ENCODE measurements around the gene HOXD10. TPM values are rescaled to one million over a fixed set of nuclear protein-coding genes. Genes with fewer than 3 reads are reported as not detected.

HOXD10 gene
- total RNA-seq, 1 experiment from 2014 or later = 88.6 TPM

GRCh38 chr2:176076796-176077195 is 39.8 kb upstream of the HOXD10 start:
- intact Hi-C loops (cut with micrococcal nuclease; ENCODE audit: unreplicated experiment) = no loop called here
- CTCF ChIA-PET = no interaction called here
- no peak for DNase-seq (ENCODE audit: low spot score)
- Histone ChIP-seq H3K27me3 (replicated peaks; ENCODE audit: insufficient read depth, low read depth, low read length, poor library complexity) (peaks cover 87% of the 10 kb centered on the region), H3K9me3 (ENCODE audit: low read depth, low read length, poor library complexity, severe bottlenecking) (no peaks in the 10 kb centered on the region), H3K27ac (ENCODE audit: low read depth, low read length, poor library complexity, severe bottlenecking) (no peak overlapping the region), H3K4me1 (ENCODE audit: insufficient read depth, low read length, poor library complexity, severe bottlenecking) (peaks cover 29% of the 10 kb centered on the region), H3K4me3 (ENCODE audit: low read depth, low read length, poor library complexity, severe bottlenecking) (no peak overlapping the region), H3K36me3 (ENCODE audit: insufficient read depth, low read length, poor library complexity, severe bottlenecking) (no peaks in the 10 kb centered on the region)
- no TSS peak for BruUV-seq (replicated peaks)
- TF ChIP-seq, protein P1, sequence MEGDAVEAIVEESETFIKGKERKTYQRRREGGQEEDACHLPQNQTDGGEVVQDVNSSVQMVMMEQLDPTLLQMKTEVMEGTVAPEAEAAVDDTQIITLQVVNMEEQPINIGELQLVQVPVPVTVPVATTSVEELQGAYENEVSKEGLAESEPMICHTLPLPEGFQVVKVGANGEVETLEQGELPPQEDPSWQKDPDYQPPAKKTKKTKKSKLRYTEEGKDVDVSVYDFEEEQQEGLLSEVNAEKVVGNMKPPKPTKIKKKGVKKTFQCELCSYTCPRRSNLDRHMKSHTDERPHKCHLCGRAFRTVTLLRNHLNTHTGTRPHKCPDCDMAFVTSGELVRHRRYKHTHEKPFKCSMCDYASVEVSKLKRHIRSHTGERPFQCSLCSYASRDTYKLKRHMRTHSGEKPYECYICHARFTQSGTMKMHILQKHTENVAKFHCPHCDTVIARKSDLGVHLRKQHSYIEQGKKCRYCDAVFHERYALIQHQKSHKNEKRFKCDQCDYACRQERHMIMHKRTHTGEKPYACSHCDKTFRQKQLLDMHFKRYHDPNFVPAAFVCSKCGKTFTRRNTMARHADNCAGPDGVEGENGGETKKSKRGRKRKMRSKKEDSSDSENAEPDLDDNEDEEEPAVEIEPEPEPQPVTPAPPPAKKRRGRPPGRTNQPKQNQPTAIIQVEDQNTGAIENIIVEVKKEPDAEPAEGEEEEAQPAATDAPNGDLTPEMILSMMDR (conservative IDR thresholded peaks at IDR 0.05; ENCODE audit: low read depth, low read length) = no peak
- POLR2A ChIA-PET (ENCODE audit: low non-redundant PET) = no interaction called here

- ChIA-PET POLR2A (ENCODE audit: low non-redundant PET) (no interaction called here), CTCF (interaction anchor here (1.5 to 2.2 kb wide), 2 partner anchors 388 to 712 kb away, joined by 6 read pairs; no protein-coding TSS in a partner anchor)
- no TSS peak for BruUV-seq (replicated peaks)
- peaks cover 91% of the 10 kb centered on the region for H3K27me3 ChIP-seq (replicated peaks; ENCODE audit: insufficient read depth, low read depth, low read length, poor library complexity)
- peak overlapping the region; percentile 36 for H3K4me3 ChIP-seq (ENCODE audit: low read depth, low read length, poor library complexity, severe bottlenecking)
- no peak overlapping the region for H3K27ac ChIP-seq (ENCODE audit: low read depth, low read length, poor library complexity, severe bottlenecking)
- TF ChIP-seq EZH2 (IDR thresholded peaks at IDR 0.05; ENCODE audit: borderline replicate concordance, low read depth, low read length, poor library complexity, severe bottlenecking) = no peak
- TF ChIP-seq, protein P1 (conservative IDR thresholded peaks at IDR 0.05; ENCODE audit: low read depth, low read length) = no peak
- intact Hi-C loops (cut with micrococcal nuclease; ENCODE audit: unreplicated experiment) = no loop called here
- H3K9me3 ChIP-seq (ENCODE audit: low read depth, low read length, poor library complexity, severe bottlenecking) = no peaks in the 10 kb centered on the region
- no peak for DNase-seq (ENCODE audit: low spot score)
- H3K4me1 ChIP-seq (ENCODE audit: insufficient read depth, low read length, poor library complexity, severe bottlenecking) = peaks cover 29% of the 10 kb centered on the region
- no peaks in the 10 kb centered on the region for H3K36me3 ChIP-seq (ENCODE audit: insufficient read depth, low read length, poor library complexity, severe bottlenecking)
Observed at GRCh38 chr2:176078541-176079284, 37.9 kb upstream of the HOXD10 start.

DNA sequence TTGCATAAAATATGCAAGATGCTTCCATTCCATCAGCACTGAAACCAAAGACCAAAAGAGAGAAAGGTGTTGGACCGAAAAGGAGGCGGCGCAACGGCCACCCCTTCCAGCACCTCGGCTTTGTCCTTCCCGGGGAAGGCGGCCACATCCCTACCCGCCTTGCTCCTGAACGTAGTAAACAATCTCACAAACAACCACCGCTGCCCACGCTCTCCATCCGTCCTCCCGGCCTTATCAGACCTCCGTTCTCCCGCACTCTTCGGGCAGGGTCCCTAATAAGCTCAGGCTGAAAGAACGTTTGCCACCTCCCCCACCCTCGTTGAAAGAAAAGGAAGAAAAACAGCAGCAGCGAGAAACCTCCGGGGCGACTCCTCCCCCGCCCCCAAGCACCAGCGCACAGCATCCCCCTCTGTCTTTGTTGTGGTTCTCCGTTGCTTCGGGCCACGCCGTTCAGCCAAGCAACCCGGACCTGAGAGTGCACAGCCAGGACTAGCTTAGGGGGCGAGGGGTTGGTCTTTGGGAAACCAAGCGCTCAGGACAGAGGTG is 37.2 kb upstream of the HOXD10 start:
- peak overlapping the region; percentile 36 for H3K4me3 ChIP-seq (ENCODE audit: low read depth, low read length, poor library complexity, severe bottlenecking)
- peaks cover 94% of the 10 kb centered on the region for H3K27me3 ChIP-seq (replicated peaks; ENCODE audit: insufficient read depth, low read depth, low read length, poor library complexity)
- peaks cover 28% of the 10 kb centered on the region for H3K4me1 ChIP-seq (ENCODE audit: insufficient read depth, low read length, poor library complexity, severe bottlenecking)
- H3K9me3 ChIP-seq (ENCODE audit: low read depth, low read length, poor library complexity, severe bottlenecking) = no peaks in the 10 kb centered on the region
- ChIA-PET POLR2A (ENCODE audit: low non-redundant PET) (no interaction called here), CTCF (interaction anchor here (1.5 to 2.2 kb wide), 2 partner anchors 389 to 712 kb away, joined by 6 read pairs; no protein-coding TSS in a partner anchor)
- intact Hi-C loops (cut with micrococcal nuclease; ENCODE audit: unreplicated experiment) = no loop called here
- no peaks in the 10 kb centered on the region for H3K36me3 ChIP-seq (ENCODE audit: insufficient read depth, low read length, poor library complexity, severe bottlenecking)
- no peak for TF ChIP-seq EZH2 (IDR thresholded peaks at IDR 0.05; ENCODE audit: borderline replicate concordance, low read depth, low read length, poor library complexity, severe bottlenecking)
- DNase-seq (ENCODE audit: low spot score) = no peak
- no peak overlapping the region for H3K27ac ChIP-seq (ENCODE audit: low read depth, low read length, poor library complexity, severe bottlenecking)
- BruUV-seq (replicated peaks) = no TSS peak
